ENCODE measurements around the gene NR2C2. TPM values are rescaled to one million over a fixed set of nuclear protein-coding genes. Genes with fewer than 3 reads are reported as not detected.

The NR2C2 gene
- total and polyA plus RNA-seq, 2 of the 13 experiments (the other 11 are each of a cell fraction or from before 2014, with no cell fraction given) = 7.8 to 11.8 TPM

GRCh38 chr3:14921034-14921616, 26.3 kb upstream of the NR2C2 start (continued):
- TF ChIP-seq AFF4 (CRISPR knock-in tag; IDR thresholded peaks at IDR 0.05) (no peak), ZNF556 (CRISPR knock-in tag; IDR thresholded peaks at IDR 0.05; ENCODE audit: borderline replicate concordance) (0 out of 2 replicates have a peak, but pooled peaks have one; percentile 22), ARNT2 (CRISPR knock-in tag; IDR thresholded peaks at IDR 0.05; ENCODE audit: low read depth) (no peak), AKAP8 (CRISPR knock-in tag; IDR thresholded peaks at IDR 0.05) (no peak), CCDC6 (CRISPR knock-in tag; IDR thresholded peaks at IDR 0.05) (no peak), ATF2 (CRISPR knock-in tag; IDR thresholded peaks at IDR 0.05) (0 out of 2 replicates have a peak, but pooled peaks have one; percentile 43), STAT6 (CRISPR knock-in tag; IDR thresholded peaks at IDR 0.05; ENCODE audit: borderline replicate concordance) (no peak), ZZZ3 (CRISPR knock-in tag; IDR thresholded peaks at IDR 0.05; ENCODE audit: borderline replicate concordance) (no peak), MTF2 (CRISPR knock-in tag; IDR thresholded peaks at IDR 0.05; ENCODE audit: borderline replicate concordance) (no peak), ZNF432 (CRISPR knock-in tag; IDR thresholded peaks at IDR 0.05; ENCODE audit: borderline replicate concordance) (no peak), ZSCAN31 (CRISPR knock-in tag; IDR thresholded peaks at IDR 0.05; ENCODE audit: low read depth) (0 out of 2 replicates have a peak, but pooled peaks have one; percentile 71), KDM3A (CRISPR knock-in tag; IDR thresholded peaks at IDR 0.05; ENCODE audit: low read depth) (peak; percentile 60; the same call in 1 of the 2 replicates), DMTF1 (CRISPR knock-in tag; IDR thresholded peaks at IDR 0.05) (no peak), LRRFIP1 (CRISPR knock-in tag; conservative IDR thresholded peaks at IDR 0.05) (no peak), KLF13 (CRISPR knock-in tag; IDR thresholded peaks at IDR 0.05) (no peak), ZNF350 (CRISPR knock-in tag; IDR thresholded peaks at IDR 0.05; ENCODE audit: borderline replicate concordance, low read depth) (peak; percentile 61; the same call in 1 of the 2 replicates)
